Measurements from ENCODE around the gene PLA2G4A. TPM values are rescaled to one million over a fixed set of nuclear protein-coding genes. Genes with fewer than 3 reads are reported as not detected.

The PLA2G4A gene
- total RNA-seq, 4 donors from 2014 or later, result 3.0 to 4.6 (median 4.1) TPM

- H3K36me3 ChIP-seq, result no peaks in the 10 kb centered on the region
- H3K4me1 ChIP-seq, result peaks cover 0 to 23% (median 15%) of the 10 kb centered on the region in 4 donors
- no peaks in the 10 kb centered on the region for H3K27me3 ChIP-seq
- intact Hi-C loops (cut with DNase I), result no loop called here
- TF ChIP-seq POLR2AphosphoS5 (IDR thresholded peaks at IDR 0.05), result no peak
- no peak for TF ChIP-seq EP300 (IDR thresholded peaks at IDR 0.05)
- no peak for TF ChIP-seq CTCF (IDR thresholded peaks at IDR 0.05)
- no peak for TF ChIP-seq POLR2A (IDR thresholded peaks at IDR 0.05; ENCODE audit: low read depth)
- no peak overlapping the region for H3K4me3 ChIP-seq
- H3K27ac ChIP-seq (replicated peaks in 1 of 4), result no peak overlapping the region
- no peaks in the 10 kb centered on the region for H3K9me3 ChIP-seq
- WGBS, result 80% methylated on average over 6 of the region's 6 CpGs
- DNase-seq (ENCODE audit: extremely low spot score), result no peak
Observed at GRCh38 chr1:186999506-186999905, 170.8 kb downstream of the PLA2G4A start.

DNA sequence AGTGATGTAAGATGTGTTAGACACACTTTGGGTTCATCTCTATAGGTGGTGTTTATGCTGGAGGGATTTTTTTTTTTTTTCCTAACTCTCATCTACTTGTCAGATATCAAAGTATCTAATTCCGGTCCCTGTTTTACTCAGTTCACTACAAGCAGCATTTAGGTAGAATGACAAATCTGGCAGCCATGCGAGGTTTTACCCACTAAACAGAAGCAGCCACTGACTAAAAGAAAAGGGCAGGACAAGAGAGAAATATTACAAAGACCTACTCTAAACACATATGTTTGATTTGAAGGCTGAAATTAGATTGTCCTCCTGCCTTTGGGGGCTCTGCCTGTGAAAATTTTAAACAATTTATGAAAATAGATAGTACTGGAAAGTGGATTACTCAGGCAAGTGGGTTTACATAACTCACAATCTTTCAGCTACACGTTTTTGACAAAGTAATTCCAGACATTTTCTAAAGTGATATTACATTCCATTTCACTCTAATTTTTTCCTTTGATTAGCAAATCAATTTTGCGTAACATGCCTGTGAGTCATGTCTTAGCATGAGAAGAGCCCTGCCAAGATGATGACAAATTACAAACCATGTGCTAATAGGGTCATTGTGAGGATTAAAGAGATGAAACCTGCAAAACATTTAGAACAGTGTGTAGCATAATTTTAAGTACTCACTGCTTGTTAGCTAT lies 172.6 kb downstream of the PLA2G4A start:
- TF ChIP-seq CTCF (IDR thresholded peaks at IDR 0.05) (no peak), POLR2AphosphoS5 (IDR thresholded peaks at IDR 0.05) (peak in 1 of 2 donors; percentile 80), POLR2A (IDR thresholded peaks at IDR 0.05; ENCODE audit: low read depth) (no peak), EP300 (IDR thresholded peaks at IDR 0.05) (no peak)
- Histone ChIP-seq H3K27me3 (no peaks in the 10 kb centered on the region), H3K4me1 (peaks cover 0 to 17% (median 15%) of the 10 kb centered on the region in 4 donors), H3K4me3 (no peak overlapping the region), H3K36me3 (no peaks in the 10 kb centered on the region), H3K9me3 (no peaks in the 10 kb centered on the region), H3K27ac (replicated peaks in 1 of 4) (peak overlapping the region in 3 of 4 donors; percentile 19 to 54 (median 21))
- DNase-seq (ENCODE audit: extremely low spot score), result no peak
- 39% methylated on average over 4 of the region's 4 CpGs for WGBS
- intact Hi-C loops (cut with DNase I), result no loop called here

DNA sequence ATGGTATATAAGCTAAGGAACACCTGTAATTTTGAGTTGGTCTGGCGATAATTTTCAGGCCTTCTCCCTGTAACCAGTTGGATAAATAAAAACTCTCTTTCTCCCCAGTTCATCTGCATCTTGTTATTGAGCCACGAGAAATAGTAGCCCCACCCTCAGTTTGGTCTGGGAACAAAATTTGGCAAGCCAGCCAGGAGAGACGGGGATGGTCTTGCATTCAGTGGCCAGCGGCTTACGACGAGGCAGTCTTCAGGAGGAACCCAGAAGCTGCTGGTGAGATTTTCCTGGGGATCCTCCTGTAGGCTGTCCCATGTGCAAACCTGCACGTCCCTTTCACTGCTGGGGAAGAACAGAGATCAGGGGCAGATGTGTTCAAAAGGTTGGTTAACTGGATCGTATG lies 174.6 kb downstream of the PLA2G4A start:
- H3K36me3 ChIP-seq, result no peaks in the 10 kb centered on the region
- no peak overlapping the region for H3K4me3 ChIP-seq

DNA sequence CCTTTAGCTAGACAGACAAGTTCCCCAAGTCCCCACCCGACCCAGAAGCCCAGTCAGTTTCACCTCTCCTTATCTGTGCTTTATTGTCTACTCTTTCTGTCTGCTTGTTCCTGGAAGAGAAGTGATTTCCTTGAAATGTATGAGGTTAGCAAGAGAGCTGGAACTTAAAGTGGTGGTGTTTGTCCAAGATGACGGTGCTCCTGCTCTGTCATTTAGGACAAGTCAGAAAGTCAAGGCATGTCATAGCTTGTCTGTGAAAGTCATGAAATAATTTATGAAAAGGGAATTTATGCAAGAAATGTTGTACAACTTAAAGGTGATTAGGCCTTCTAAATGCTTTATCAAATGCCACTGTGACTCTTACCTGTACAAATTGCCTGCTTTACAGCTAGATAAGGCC lies 178.1 kb downstream of the PLA2G4A start:
- Histone ChIP-seq H3K36me3 (no peaks in the 10 kb centered on the region), H3K4me3 (no peak overlapping the region), H3K27me3 (no peaks in the 10 kb centered on the region), H3K9me3 (no peaks in the 10 kb centered on the region), H3K27ac (replicated peaks in 1 of 4) (no peak overlapping the region), H3K4me1 (peaks cover 0 to 5% (median 4%) of the 10 kb centered on the region in 4 donors)
- no peak for DNase-seq (ENCODE audit: extremely low spot score)
- intact Hi-C loops (cut with DNase I), result no loop called here
- 78% methylated on average over 2 of the region's 2 CpGs for WGBS
- TF ChIP-seq CTCF (IDR thresholded peaks at IDR 0.05) (no peak), POLR2A (IDR thresholded peaks at IDR 0.05; ENCODE audit: low read depth) (no peak)

More for the DNA sequence above, 174.6 kb downstream of the PLA2G4A start:
- TF ChIP-seq POLR2AphosphoS5 (IDR thresholded peaks at IDR 0.05) (no peak), CTCF (IDR thresholded peaks at IDR 0.05) (no peak), POLR2A (IDR thresholded peaks at IDR 0.05; ENCODE audit: low read depth) (no peak), EP300 (IDR thresholded peaks at IDR 0.05) (no peak)
- intact Hi-C loops (cut with DNase I), result no loop called here
- H3K27me3 ChIP-seq, result no peaks in the 10 kb centered on the region
- no peak overlapping the region for H3K27ac ChIP-seq (replicated peaks in 1 of 4)
- DNase-seq (ENCODE audit: extremely low spot score), result no peak
- WGBS, result 90% methylated on average over 8 of the region's 8 CpGs
- H3K9me3 ChIP-seq, result no peaks in the 10 kb centered on the region
- H3K4me1 ChIP-seq, result peaks cover 0 to 17% (median 15%) of the 10 kb centered on the region in 4 donors

- intact Hi-C loops (cut with DNase I), result no loop called here
Observed at GRCh38 chr1:187009320-187009719, 180.6 kb downstream of the PLA2G4A start.

More at GRCh38 chr1:187009320-187009719, 180.6 kb downstream of the PLA2G4A start:
- Histone ChIP-seq H3K4me1 (no peaks in the 10 kb centered on the region), H3K9me3 (no peaks in the 10 kb centered on the region), H3K27me3 (no peaks in the 10 kb centered on the region), H3K27ac (replicated peaks in 1 of 4) (no peak overlapping the region), H3K36me3 (no peaks in the 10 kb centered on the region), H3K4me3 (no peak overlapping the region)
- no peak for TF ChIP-seq POLR2AphosphoS5 (IDR thresholded peaks at IDR 0.05)
- TF ChIP-seq EP300 (IDR thresholded peaks at IDR 0.05), result no peak
- TF ChIP-seq CTCF (IDR thresholded peaks at IDR 0.05), result no peak
- TF ChIP-seq POLR2A (IDR thresholded peaks at IDR 0.05; ENCODE audit: low read depth), result no peak
- DNase-seq (ENCODE audit: extremely low spot score), result no peak
- WGBS, result 92% methylated on average over 2 of the region's 2 CpGs
